HepG2 (cell line): ENCODE measurements around the gene RAB6B. TPM values are rescaled to one million over a fixed set of nuclear protein-coding genes. Genes with fewer than 3 reads are reported as not detected.

Experiments
- ATAC-seq: fragments of 200-7000 bp; cut with Tn5 transposase; 3 replicates; pipeline ENCODE4 v1.9.1; 2020; ENCODE audit warnings: mild to moderate bottlenecking, moderate library complexity
- BruUV-seq: library from RNA; stranded (reverse); fragments of 400-500 nt; replicated peaks from 2 replicates; lab custom pipeline; 2021; lab: Mats Ljungman, UMichigan
- CTCF ChIA-PET: fragments of 300-600 bp; formaldehyde crosslinking; extraction: SDS; loops from one replicate; lab custom pipeline; 2021; ENCODE audit warnings: low total read pairs, inconsistent platforms, low intra/inter-chr PET ratio; lab: Yijun Ruan, JAX
- POLR2A ChIA-PET: fragments of 350-600 bp; sonication (Branson Sonifier 250); formaldehyde crosslinking; loops from one replicate; lab custom pipeline; 2020; ENCODE audit warnings: antibody characterized with exemption, inconsistent platforms; lab: Yijun Ruan, JAX
- DNase-seq: peaks from one replicate; pipeline ENCODE4 v3.0.0-alpha.2; 2015; ENCODE audit warnings: low spot score
- FAIRE-seq: peaks from 3 replicates; lab custom pipeline; 2011; peaks lifted over from hg19 to GRCh38; lab: Jason Lieb, UNC
- H2AFZ ChIP-seq: one replicate; pipeline ENCODE4 v1.6.1; 2011; ENCODE audit warnings: low read length, inconsistent platforms
- H3K27ac ChIP-seq: fragments of 300-600 bp; 3 replicates; pipeline ENCODE4 v1.8.0; 2011; ENCODE audit warnings: mixed run types, mild to moderate bottlenecking, mixed read lengths, low read length, inconsistent platforms; ENCODE audit not compliant: insufficient read depth; ENCODE audit errors: extremely low read length
- H3K27me3 ChIP-seq, 2 experiments: fragments of 200-600 bp in 1 of 2; 2 replicates in 1 of 2; 3 replicates in 1 of 2; pipeline versions ENCODE4 v1.6.0 to v1.8.0; 2011; ENCODE audit warnings: low read length in 2 of 2, mild to moderate bottlenecking in 2 of 2, moderate library complexity in 2 of 2, inconsistent platforms in 1 of 2; ENCODE audit not compliant: insufficient read depth in 2 of 2, control insufficient read depth in 1 of 2
- H3K36me3 ChIP-seq, 2 experiments: fragments of 200-600 bp in 1 of 2; replicated peaks in 1 of 2; 2 replicates in 1 of 2; 3 replicates in 1 of 2; pipeline versions ENCODE4 v1.5.1 to v1.8.0; 2011; ENCODE audit warnings: low read length in 2 of 2, inconsistent platforms in 1 of 2; ENCODE audit not compliant: insufficient read depth in 2 of 2, control insufficient read depth in 1 of 2
- H3K4me1 ChIP-seq: 2 replicates; pipeline ENCODE4 v1.5.1; 2012; ENCODE audit warnings: low read length, inconsistent platforms; ENCODE audit not compliant: insufficient read depth
- H3K4me2 ChIP-seq: 2 replicates; pipeline ENCODE4 v1.6.0; 2011; ENCODE audit warnings: low read depth, low read length, inconsistent platforms
- H3K4me3 ChIP-seq, 3 experiments: fragments of 200-600 bp in 1 of 3; sonication (generic), shearing (Covaris generic) in 1 of 3; replicated peaks in 1 of 3; 2 replicates each; pipeline ENCODE4 v1.5.1; 2011 to 2016; ENCODE audit warnings: low read length in 3 of 3, inconsistent platforms in 2 of 3, low read depth in 2 of 3, mild to moderate bottlenecking in 2 of 3, control low read depth in 1 of 3, mixed read lengths in 1 of 3; ENCODE audit not compliant: insufficient read depth in 1 of 3
- H3K79me2 ChIP-seq: one replicate; pipeline ENCODE4 v1.6.1; 2011; ENCODE audit warnings: low read length, inconsistent platforms; ENCODE audit not compliant: insufficient read depth
- H3K9ac ChIP-seq: 2 replicates; pipeline ENCODE4 v1.6.0; 2011; ENCODE audit warnings: mild to moderate bottlenecking, low read depth, low read length, inconsistent platforms; ENCODE audit not compliant: insufficient read depth
- H3K9me3 ChIP-seq: 2 replicates; pipeline ENCODE4 v1.5.1; 2012; ENCODE audit warnings: mild to moderate bottlenecking, low read length
- H4K20me1 ChIP-seq: 2 replicates; pipeline ENCODE4 v1.6.0; 2011; ENCODE audit warnings: inconsistent platforms, mild to moderate bottlenecking, low read length, moderate library complexity; ENCODE audit not compliant: insufficient read depth
- CBX2 ChIP-seq, 2 experiments: fragments of 200-600 bp in 1 of 2; sonication (generic); formaldehyde crosslinking in 1 of 2; IDR thresholded peaks; 2 replicates each; pipeline versions ENCODE4 v1.7.0 to v1.8.1; 2018 to 2022; ENCODE audit warnings: low read depth in 2 of 2, low read length in 1 of 2, mild to moderate bottlenecking in 1 of 2, missing genetic modification reagents in 1 of 2
- FOXA1 ChIP-seq, 2 experiments: fragments of 450-650 bp in 1 of 2; sonication (generic) in 1 of 2; formaldehyde crosslinking in 1 of 2; IDR thresholded peaks; 2 replicates each; pipeline versions ENCODE4 v1.4.0 to v1.6.1; 2016 to 2020; ENCODE audit warnings: missing genetic modification reagents in 1 of 2
- SMC3 ChIP-seq: IDR thresholded peaks from 2 replicates; pipeline ENCODE4 v1.6.1; 2011; ENCODE audit warnings: low read length, improper control_type of control experiment
- ZNF121 ChIP-seq: sonication (generic); formaldehyde crosslinking; IDR thresholded peaks from 2 replicates; pipeline ENCODE4 v1.5.0; 2020; ENCODE audit warnings: mild to moderate bottlenecking, missing genetic modification reagents
- ZNF274 ChIP-seq: sonication (generic); formaldehyde crosslinking; IDR thresholded peaks from 2 replicates; pipeline ENCODE4 v1.5.1; 2020; ENCODE audit warnings: mild to moderate bottlenecking, missing genetic modification reagents
- WGBS: methylation state at CpG from one replicate; pipeline ENCODE4 v1.1.6; 2017; ENCODE audit warnings: low lambda C conversion rate; 5-methylcytosine and 5-hydroxymethylcytosine counted together
- in situ Hi-C: cut with HindIII; loops from 2 replicates; pipeline ENCODE4 v1.10.0; 2017; ENCODE audit warnings: low pct_unique_long_range_greater_than_20kb; ENCODE audit not compliant: extremely low pct_ligation_motif_present
- intact Hi-C: fragments of 100-400 bp; cut with micrococcal nuclease; formaldehyde crosslinking; loops from one replicate; pipeline ENCODE4 v1.10.0; 2022; ENCODE audit not compliant: unreplicated experiment
- polyA plus RNA-seq, 8 experiments: library from polyadenylated mRNA; depleted of rRNA in 3 of 8; stranded (reverse) in 7 of 8; unstranded in 1 of 8; fragments of >200 nt; fragmentation: Illumina TruSeq in 4 of 8; extraction: Trizol in 4 of 8; gene quantifications; 2 replicates each; pipeline versions ENCODE4 v1.2.1 to v1.2.3, GENCODE V29; 2011 to 2016; ENCODE audit warnings: low read depth in 4 of 8, missing spikeins in 1 of 8, mixed read lengths in 1 of 8; ENCODE audit not compliant: insufficient read depth in 1 of 8
- total RNA-seq, 5 experiments: library from RNA; depleted of rRNA; stranded (reverse); fragments of >200 nt; fragmentation: Illumina TruSeq; extraction: Trizol; gene quantifications; 2 replicates each; pipeline ENCODE4 v1.2.3, GENCODE V29; 2016; ENCODE audit warnings: low read depth in 1 of 5
- TF ChIP-seq, protein P1 (sequence below), 2 experiments: sonication (generic) in 1 of 2; formaldehyde crosslinking in 1 of 2; IDR thresholded peaks; 2 replicates each; pipeline versions ENCODE4 v1.5.1 to v1.6.1; 2011 to 2020; ENCODE audit warnings: borderline replicate concordance in 1 of 2, low read depth in 1 of 2, low read length in 1 of 2, mild to moderate bottlenecking in 1 of 2, missing genetic modification reagents in 1 of 2, moderate library complexity in 1 of 2
- TF ChIP-seq, protein P2 (sequence below), 2 experiments: fragments of 450-650 bp in 1 of 2; sonication (generic) in 1 of 2; formaldehyde crosslinking; IDR thresholded peaks; 2 replicates each; pipeline versions ENCODE4 v1.5.0 to v1.8.0; 2020 to 2022; ENCODE audit warnings: mild to moderate bottlenecking in 1 of 2, missing genetic modification reagents in 1 of 2
- TF ChIP-seq, protein P3 (sequence below): sonication (generic); formaldehyde crosslinking; IDR thresholded peaks from 2 replicates; pipeline ENCODE4 v1.4.0; 2020; ENCODE audit warnings: mild to moderate bottlenecking, low read depth, missing genetic modification reagents

The RAB6B gene
- total and polyA plus RNA-seq, 2 of the 13 experiments (the other 11 are each of a cell fraction or from before 2014, with no cell fraction given): 0.16 TPM; not detected in 1

DNA sequence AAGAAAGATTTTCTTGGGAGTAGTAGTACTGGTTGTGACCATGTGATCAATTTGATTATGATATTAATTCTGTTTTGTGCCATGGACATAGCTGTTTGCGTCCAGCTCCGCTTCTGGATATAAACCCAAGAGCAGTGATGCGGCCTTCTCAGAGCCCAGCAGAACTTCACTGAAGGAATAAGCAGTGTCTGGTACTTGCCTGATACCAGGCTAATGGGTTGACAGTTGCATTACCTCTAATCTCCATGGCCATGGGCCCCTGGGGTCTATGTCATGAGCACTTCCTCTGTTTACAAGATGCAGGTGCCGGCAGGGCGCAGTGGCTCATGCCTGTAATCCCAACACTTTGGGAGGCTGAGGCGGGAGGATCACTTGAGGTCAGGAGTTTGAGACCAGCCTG is 36.3 kb upstream of the RAB6B start:
- FAIRE-seq (no peak), DNase-seq (no peak), ATAC-seq (no peak)
- no TSS peak for BruUV-seq
- H3K9me3 ChIP-seq: no peaks in the 10 kb centered on the region
- in situ Hi-C loops: loop anchor here (10.0 kb wide), 1 partner anchor 113 kb away; no protein-coding TSS in a partner anchor
- no peaks in the 10 kb centered on the region for H3K79me2 ChIP-seq
- peaks cover 7% of the 10 kb centered on the region for H3K4me1 ChIP-seq
- WGBS: 59% methylated on average over 5 of the region's 6 CpGs
- no peak overlapping the region for H3K27ac ChIP-seq
- H4K20me1 ChIP-seq: no peaks in the 10 kb centered on the region
- no peak overlapping the region for H3K9ac ChIP-seq
- POLR2A ChIA-PET: no interaction called here
- intact Hi-C loops: no loop called here
- CTCF ChIA-PET: no interaction called here
- H3K4me3 ChIP-seq: no peak overlapping the region
- no peak overlapping the region for H3K4me2 ChIP-seq
- H3K27me3 ChIP-seq: peaks cover 0 to 25% of the 10 kb centered on the region in 2 experiments; a peak in 4 of 5 replicates
- H3K36me3 ChIP-seq: no peaks in the 10 kb centered on the region
- no peak overlapping the region for H2AFZ ChIP-seq
- TF ChIP-seq, protein P1, sequence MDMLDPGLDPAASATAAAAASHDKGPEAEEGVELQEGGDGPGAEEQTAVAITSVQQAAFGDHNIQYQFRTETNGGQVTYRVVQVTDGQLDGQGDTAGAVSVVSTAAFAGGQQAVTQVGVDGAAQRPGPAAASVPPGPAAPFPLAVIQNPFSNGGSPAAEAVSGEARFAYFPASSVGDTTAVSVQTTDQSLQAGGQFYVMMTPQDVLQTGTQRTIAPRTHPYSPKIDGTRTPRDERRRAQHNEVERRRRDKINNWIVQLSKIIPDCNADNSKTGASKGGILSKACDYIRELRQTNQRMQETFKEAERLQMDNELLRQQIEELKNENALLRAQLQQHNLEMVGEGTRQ (IDR thresholded peaks at IDR 0.05; ENCODE audit: low read depth, low read length): no peak
- TF ChIP-seq, protein P1 (CRISPR knock-in tag; IDR thresholded peaks at IDR 0.05; ENCODE audit: borderline replicate concordance): no peak
- no peak for TF ChIP-seq FOXA1 (IDR thresholded peaks at IDR 0.05)
- TF ChIP-seq FOXA1 (CRISPR knock-in tag; IDR thresholded peaks at IDR 0.05): no peak
- no peak for TF ChIP-seq SMC3

DNA sequence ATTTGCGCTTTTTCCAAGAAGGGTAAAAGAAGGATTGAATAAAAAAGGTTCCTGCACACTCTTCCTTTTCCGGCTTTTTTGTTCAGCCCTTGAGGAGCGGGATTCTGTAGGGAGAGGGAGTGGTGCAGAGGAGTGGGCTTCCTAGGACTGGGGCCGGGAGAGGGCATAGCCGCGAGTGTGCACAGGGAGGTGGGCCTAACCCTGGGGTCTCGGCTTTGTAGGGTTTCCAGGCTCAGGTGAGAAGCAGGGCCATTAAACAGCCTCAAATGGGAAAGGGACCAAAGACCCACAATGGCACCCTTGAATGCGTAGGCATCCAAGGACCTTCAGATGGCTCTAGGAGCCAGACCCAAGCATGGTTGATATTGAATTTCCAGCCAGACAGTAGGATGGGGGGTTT is 35.4 kb upstream of the RAB6B start:
- H4K20me1 ChIP-seq: no peaks in the 10 kb centered on the region
- ChIA-PET POLR2A (no interaction called here), CTCF (interaction anchor here (1.1 to 1.7 kb wide), 2 partner anchors 108 to 282 kb away, joined by 3 to 12 read pairs; no protein-coding TSS in a partner anchor)
- no peak overlapping the region for H3K4me2 ChIP-seq
- no peak overlapping the region for H3K9ac ChIP-seq
- in situ Hi-C loops (loop anchor here (10.0 kb wide), 1 partner anchor 114 kb away; no protein-coding TSS in a partner anchor), intact Hi-C loops (no loop called here)
- WGBS: 37% methylated on average over 8 of the region's 8 CpGs
- no peak overlapping the region for H3K4me3 ChIP-seq
- no peak for ATAC-seq
- H3K9me3 ChIP-seq: no peaks in the 10 kb centered on the region
- no peak overlapping the region for H2AFZ ChIP-seq
- no peak for FAIRE-seq
- no peak for TF ChIP-seq CBX2 (IDR thresholded peaks at IDR 0.05; ENCODE audit: low read depth, low read length)
- TF ChIP-seq CBX2 (CRISPR knock-in tag; IDR thresholded peaks at IDR 0.05; ENCODE audit: low read depth): no peak
- no peak for TF ChIP-seq ZNF121
- TF ChIP-seq, protein P2, sequence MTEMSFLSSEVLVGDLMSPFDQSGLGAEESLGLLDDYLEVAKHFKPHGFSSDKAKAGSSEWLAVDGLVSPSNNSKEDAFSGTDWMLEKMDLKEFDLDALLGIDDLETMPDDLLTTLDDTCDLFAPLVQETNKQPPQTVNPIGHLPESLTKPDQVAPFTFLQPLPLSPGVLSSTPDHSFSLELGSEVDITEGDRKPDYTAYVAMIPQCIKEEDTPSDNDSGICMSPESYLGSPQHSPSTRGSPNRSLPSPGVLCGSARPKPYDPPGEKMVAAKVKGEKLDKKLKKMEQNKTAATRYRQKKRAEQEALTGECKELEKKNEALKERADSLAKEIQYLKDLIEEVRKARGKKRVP (CRISPR knock-in tag; IDR thresholded peaks at IDR 0.05): no peak
- TF ChIP-seq, protein P3, sequence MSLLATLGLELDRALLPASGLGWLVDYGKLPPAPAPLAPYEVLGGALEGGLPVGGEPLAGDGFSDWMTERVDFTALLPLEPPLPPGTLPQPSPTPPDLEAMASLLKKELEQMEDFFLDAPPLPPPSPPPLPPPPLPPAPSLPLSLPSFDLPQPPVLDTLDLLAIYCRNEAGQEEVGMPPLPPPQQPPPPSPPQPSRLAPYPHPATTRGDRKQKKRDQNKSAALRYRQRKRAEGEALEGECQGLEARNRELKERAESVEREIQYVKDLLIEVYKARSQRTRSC (CRISPR knock-in tag): no peak
- TF ChIP-seq ZNF274: no peak
- no peak for DNase-seq
- no peak overlapping the region for H3K27ac ChIP-seq
- no peaks in the 10 kb centered on the region for H3K79me2 ChIP-seq
- no peaks in the 10 kb centered on the region for H3K36me3 ChIP-seq
- no TSS peak for BruUV-seq
- peaks cover under 1 to 34% of the 10 kb centered on the region in 2 experiments; a peak in 4 of 5 replicates for H3K27me3 ChIP-seq
- peaks cover 11% of the 10 kb centered on the region for H3K4me1 ChIP-seq
